CD4-positive, alpha-beta memory T cell (primary cell): ENCODE data around the gene ZNF236. TPM values are rescaled to one million over a fixed set of nuclear protein-coding genes. Genes with fewer than 3 reads are reported as not detected.
A peak's percentile ranks its signal among the peaks of the same experiment; 100 is the strongest.

Source experiments
- CTCF ChIA-PET: fragments of 350-600 bp; sonication (Branson Sonifier 250); formaldehyde crosslinking; loops from one replicate; lab custom pipeline; 2021; ENCODE audit warnings: inconsistent platforms; ENCODE audit not compliant: partially characterized antibody; lab: Charles Lee
- POLR2A ChIA-PET: fragments of 350-600 bp; sonication (Branson Sonifier 250); formaldehyde crosslinking; loops from one replicate; lab custom pipeline; 2021; ENCODE audit not compliant: partially characterized antibody; lab: Charles Lee
- DNase-seq, 5 donors: peaks; one replicate each; pipeline versions ENCODE4 v3.0.0 to v3.0.0-alpha.2; 2020 to 2022; ENCODE audit warnings: mixed read lengths in 1 of 5
- H3K27ac ChIP-seq: one replicate; pipeline ENCODE4 v1.7.0; 2013; ENCODE audit warnings: low read depth, low read length
- H3K27me3 ChIP-seq: 2 replicates; pipeline ENCODE4 v1.7.0; 2013; ENCODE audit warnings: mild to moderate bottlenecking, low read length, moderate library complexity; ENCODE audit not compliant: insufficient read depth
- H3K36me3 ChIP-seq: 2 replicates; pipeline ENCODE4 v1.7.0; 2013; ENCODE audit warnings: mild to moderate bottlenecking, low read length, moderate library complexity; ENCODE audit not compliant: insufficient read depth
- H3K4me1 ChIP-seq: 2 replicates; pipeline ENCODE4 v1.7.0; 2013; ENCODE audit warnings: mild to moderate bottlenecking, low read length, moderate library complexity; ENCODE audit not compliant: insufficient read depth
- H3K4me3 ChIP-seq, 2 donors: one replicate each; pipeline ENCODE4 v1.7.0; 2013; ENCODE audit warnings: low read length in 2 of 2, mild to moderate bottlenecking in 1 of 2
- H3K9me3 ChIP-seq, 2 donors: one replicate each; pipeline ENCODE4 v1.7.0; 2013; ENCODE audit warnings: low read length in 2 of 2, control low read depth in 1 of 2; ENCODE audit not compliant: control insufficient read depth in 1 of 2
- H3K27ac Mint-ChIP-seq, 7 donors: one replicate each; pipeline ENCODE4 v1.8.0; 2020 to 2021; ENCODE audit warnings: mixed read lengths in 7 of 7, mild to moderate bottlenecking in 6 of 7, inconsistent platforms in 3 of 7, moderate library complexity in 3 of 7
- H3K27me3 Mint-ChIP-seq, 2 donors: one replicate each; pipeline ENCODE4 v1.8.0; 2020 to 2021; ENCODE audit warnings: mixed read lengths in 2 of 2
- H3K36me3 Mint-ChIP-seq, 2 donors: one replicate each; pipeline ENCODE4 v1.8.0; 2020 to 2021; ENCODE audit warnings: mixed read lengths in 2 of 2, inconsistent platforms in 1 of 2, mild to moderate bottlenecking in 1 of 2
- H3K4me1 Mint-ChIP-seq, 4 donors: one replicate each; pipeline ENCODE4 v1.8.0; 2020 to 2021; ENCODE audit warnings: mixed read lengths in 4 of 4, mild to moderate bottlenecking in 1 of 4
- H3K4me3 Mint-ChIP-seq, 8 donors: one replicate each; pipeline ENCODE4 v1.8.0; 2020 to 2021; ENCODE audit warnings: mixed read lengths in 8 of 8, mild to moderate bottlenecking in 7 of 8, moderate library complexity in 6 of 8, inconsistent platforms in 3 of 8
- H3K9me3 Mint-ChIP-seq, 8 donors: one replicate each; pipeline ENCODE4 v1.8.0; 2020 to 2021; ENCODE audit warnings: mixed read lengths in 8 of 8, mild to moderate bottlenecking in 5 of 8, inconsistent platforms in 3 of 8, moderate library complexity in 1 of 8
- intact Hi-C: fragments of 100-400 bp; cut with micrococcal nuclease; formaldehyde crosslinking; loops from one replicate; pipeline ENCODE4 v1.15.1; 2023
- polyA plus RNA-seq, 2 donors: library from polyadenylated mRNA; unstranded; fragments of 300-500 nt; fragmentation: Illumina TruSeq; gene quantifications; one replicate each; pipeline ENCODE4 v1.2.3, GENCODE V29; 2021
- total RNA-seq, 2 experiments: library from RNA; stranded (reverse); gene quantifications; one replicate each; pipeline ENCODE4 v1.2.3, GENCODE V29; 2021

Gene ZNF236
- total and polyA plus RNA-seq, 4 experiments from 2014 or later = 2.0 to 29.1 (median 18.8) TPM

DNA sequence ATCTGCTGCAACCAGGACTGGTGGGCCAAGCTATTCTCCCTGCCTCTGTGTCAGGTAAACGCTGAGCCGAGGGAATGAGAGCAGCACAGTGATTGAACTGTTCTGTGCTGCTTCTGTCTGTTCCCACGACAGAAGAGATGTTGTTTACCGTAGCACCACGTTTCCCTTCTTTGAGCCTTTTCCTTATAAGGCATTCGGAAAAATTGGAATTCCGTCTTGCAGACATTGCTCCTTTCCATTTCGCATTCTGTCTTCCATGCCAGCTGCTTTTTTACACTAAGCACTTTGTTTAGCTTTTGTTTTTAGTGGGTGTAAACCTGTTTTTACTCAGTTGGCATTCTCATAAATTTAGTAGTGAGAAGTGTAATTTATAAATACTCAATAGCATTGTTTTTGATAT, 103.1 kb downstream of the ZNF236 start:
- no peaks in the 10 kb centered on the region for H3K27me3 ChIP-seq
- H3K27me3 Mint-ChIP-seq = no peaks in the 10 kb centered on the region
- peaks cover 71 to 80% of the 10 kb centered on the region in 2 donors for H3K36me3 Mint-ChIP-seq
- H3K9me3 Mint-ChIP-seq = peaks cover 0 to 2% (median 0%) of the 10 kb centered on the region in 8 donors
- DNase-seq = no peak
- no peaks in the 10 kb centered on the region for H3K4me1 ChIP-seq
- no peaks in the 10 kb centered on the region for H3K9me3 ChIP-seq
- POLR2A ChIA-PET = interaction anchor here (1.4 kb wide), 1 partner anchor 129 kb away, joined by 3 read pairs; no protein-coding TSS in a partner anchor
- H3K4me1 Mint-ChIP-seq = peaks cover 7 to 19% (median 16%) of the 10 kb centered on the region in 4 donors
- H3K27ac ChIP-seq = no peak overlapping the region
- no peak overlapping the region for H3K4me3 ChIP-seq
- CTCF ChIA-PET = interaction anchor here (1.7 kb wide), 1 partner anchor 19 kb away, joined by 3 read pairs; no protein-coding TSS in a partner anchor
- H3K27ac Mint-ChIP-seq = no peak overlapping the region
- peaks cover 42% of the 10 kb centered on the region for H3K36me3 ChIP-seq
- intact Hi-C loops = no loop called here
- H3K4me3 Mint-ChIP-seq = no peak overlapping the region

DNA sequence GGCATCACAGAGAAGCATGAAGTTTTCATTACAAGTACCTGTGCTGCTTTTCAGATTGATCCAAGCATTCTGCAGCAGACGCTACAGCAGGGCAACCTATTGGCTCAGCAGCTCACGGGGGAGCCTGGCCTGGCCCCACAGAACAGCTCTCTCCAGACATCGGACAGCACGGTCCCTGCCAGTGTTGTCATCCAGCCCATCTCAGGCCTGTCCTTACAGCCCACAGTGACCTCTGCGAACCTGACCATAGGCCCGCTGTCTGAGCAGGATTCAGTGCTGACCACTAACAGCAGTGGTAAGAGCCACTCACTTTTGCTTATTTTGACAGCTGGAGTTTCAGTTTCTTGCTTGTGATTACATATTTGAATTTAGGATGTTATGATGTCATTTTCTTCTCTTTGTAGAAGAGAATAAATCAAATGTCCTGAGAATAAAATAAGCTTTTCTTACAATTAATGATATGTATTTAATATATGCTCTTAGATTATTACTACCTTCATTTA, 104.9 kb downstream of the ZNF236 start:
- H3K4me1 ChIP-seq = no peaks in the 10 kb centered on the region
- no peaks in the 10 kb centered on the region for H3K27me3 ChIP-seq
- CTCF ChIA-PET = no interaction called here
- peaks cover 36% of the 10 kb centered on the region for H3K36me3 ChIP-seq
- H3K27ac ChIP-seq = no peak overlapping the region
- no peak overlapping the region for H3K4me3 Mint-ChIP-seq
- H3K27ac Mint-ChIP-seq = no peak overlapping the region
- H3K4me1 Mint-ChIP-seq = peaks cover under 1 to 5% (median 2%) of the 10 kb centered on the region in 4 donors
- intact Hi-C loops = no loop called here
- no peaks in the 10 kb centered on the region for H3K27me3 Mint-ChIP-seq
- POLR2A ChIA-PET = no interaction called here
- H3K4me3 ChIP-seq = no peak overlapping the region
- peaks cover 69 to 77% of the 10 kb centered on the region in 2 donors for H3K36me3 Mint-ChIP-seq
- H3K9me3 Mint-ChIP-seq = peaks cover 0 to 2% (median 0%) of the 10 kb centered on the region in 8 donors
- H3K9me3 ChIP-seq = no peaks in the 10 kb centered on the region
- no peak for DNase-seq

DNA sequence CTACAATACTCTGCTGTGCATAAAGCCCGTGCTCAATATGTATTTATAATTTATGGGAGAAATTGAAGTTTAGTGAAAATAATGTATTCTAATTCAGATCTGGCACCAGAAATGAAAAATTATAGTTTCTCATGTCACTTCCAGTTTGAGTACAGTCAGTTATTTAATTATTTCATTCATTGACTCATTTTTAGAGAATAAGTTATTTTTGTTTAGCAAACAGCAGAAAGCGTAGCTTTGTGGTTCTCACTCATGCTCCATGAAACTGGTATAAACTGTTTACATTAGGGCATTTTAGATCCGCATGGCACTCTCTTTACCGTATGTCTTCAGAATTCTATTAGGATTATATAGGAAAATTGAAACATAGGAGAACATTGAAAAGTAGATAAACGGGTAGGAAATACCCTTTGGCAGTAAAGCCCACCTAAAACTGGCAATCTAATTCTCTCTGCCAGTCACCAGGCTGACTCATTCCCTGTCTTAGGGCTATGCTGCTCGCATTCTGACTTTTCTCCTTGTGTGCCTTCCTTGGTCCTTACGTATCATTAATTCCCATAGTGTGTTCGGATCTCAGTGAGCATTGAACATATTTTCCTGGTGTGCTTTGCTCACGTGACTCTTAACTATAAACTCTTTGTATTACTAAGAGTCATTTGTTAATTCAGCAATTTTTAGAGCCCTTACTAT, 106.0 kb downstream of the ZNF236 start:
- intact Hi-C loops = no loop called here
- H3K27me3 Mint-ChIP-seq = no peaks in the 10 kb centered on the region

DNA sequence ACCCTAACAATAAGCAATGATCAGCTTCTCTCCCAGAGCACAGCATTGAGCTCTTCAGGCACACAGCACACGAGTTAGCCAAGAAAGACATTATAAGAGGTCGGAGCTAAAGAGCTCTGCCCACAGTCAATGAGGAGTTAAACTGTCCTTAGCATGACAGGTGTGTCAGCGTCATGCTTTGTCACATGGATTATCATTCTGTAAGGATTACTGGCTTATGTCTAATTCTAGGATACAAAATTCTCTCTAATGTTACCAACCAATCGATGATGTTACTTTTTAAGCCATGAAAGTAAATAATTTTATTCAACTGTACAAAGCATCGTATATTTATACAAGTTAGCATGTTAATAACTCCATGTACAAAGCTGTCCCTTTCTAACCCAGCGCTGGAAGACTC, 108.8 kb downstream of the ZNF236 start:
- peaks cover 6% of the 10 kb centered on the region for H3K36me3 ChIP-seq
- H3K27me3 Mint-ChIP-seq = no peaks in the 10 kb centered on the region

More for the DNA sequence above, 106.0 kb downstream of the ZNF236 start:
- H3K36me3 ChIP-seq = peaks cover 34% of the 10 kb centered on the region
- no peak overlapping the region for H3K27ac Mint-ChIP-seq
- H3K4me3 Mint-ChIP-seq = no peak overlapping the region
- no peaks in the 10 kb centered on the region for H3K9me3 ChIP-seq
- no peaks in the 10 kb centered on the region for H3K27me3 ChIP-seq
- H3K4me3 ChIP-seq = no peak overlapping the region
- H3K36me3 Mint-ChIP-seq = peaks cover 72 to 82% of the 10 kb centered on the region in 2 donors
- ChIA-PET CTCF (interaction anchor here (1.2 kb wide), 1 partner anchor 56 kb away, joined by 4 read pairs; no protein-coding TSS in a partner anchor), POLR2A (no interaction called here)
- no peak for DNase-seq
- H3K4me1 Mint-ChIP-seq = peaks cover 0 to 4% (median 0%) of the 10 kb centered on the region in 4 donors
- H3K9me3 Mint-ChIP-seq = peaks cover 0 to 4% (median 0%) of the 10 kb centered on the region in 8 donors
- no peak overlapping the region for H3K27ac ChIP-seq
- no peaks in the 10 kb centered on the region for H3K4me1 ChIP-seq

DNA sequence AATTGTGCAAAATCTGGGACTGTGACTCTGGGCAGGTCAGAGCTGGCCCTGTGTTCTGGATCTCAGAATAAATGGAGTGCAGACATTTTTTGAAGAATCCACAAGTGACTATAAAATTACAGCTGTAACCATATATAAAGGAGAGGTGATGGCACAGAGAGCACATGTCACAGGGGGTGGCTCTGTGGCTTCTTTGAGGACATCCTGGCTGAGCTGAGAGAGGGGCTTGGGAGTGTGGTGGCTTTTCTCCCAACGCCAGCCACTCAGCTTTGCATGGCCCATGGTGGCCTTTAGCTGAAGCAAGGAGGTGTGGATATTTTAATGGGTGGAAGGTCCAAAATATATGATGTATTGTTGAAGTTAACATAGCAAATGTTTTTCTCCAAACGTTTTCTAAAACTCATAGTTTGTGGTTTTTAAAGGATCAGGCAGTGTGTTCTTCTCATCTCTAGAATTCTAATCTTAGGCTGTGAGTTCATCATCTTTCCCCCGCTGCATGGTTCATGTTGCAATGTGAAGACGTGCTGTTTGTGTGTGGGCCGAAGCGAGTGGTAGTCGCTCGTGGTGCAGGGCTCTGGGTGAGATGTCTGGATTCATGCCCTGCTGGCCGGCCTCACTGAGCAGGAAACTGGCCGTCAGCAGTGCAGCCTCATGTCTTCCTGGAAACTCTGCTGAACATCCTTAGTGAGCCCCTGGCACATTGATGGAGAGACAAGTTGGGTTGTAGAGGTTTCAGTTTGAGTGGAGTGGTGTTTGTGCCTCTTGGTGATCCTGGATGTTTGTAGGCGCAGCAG, 109.9 kb downstream of the ZNF236 start:
- Histone ChIP-seq H3K27ac (no peak overlapping the region), H3K36me3 (peaks cover 11% of the 10 kb centered on the region), H3K27me3 (no peaks in the 10 kb centered on the region), H3K9me3 (no peaks in the 10 kb centered on the region), H3K4me1 (no peaks in the 10 kb centered on the region), H3K4me3 (no peak overlapping the region)
- intact Hi-C loops = no loop called here
- Mint-ChIP-seq H3K4me1 (no peaks in the 10 kb centered on the region), H3K27me3 (no peaks in the 10 kb centered on the region), H3K9me3 (peaks cover 0 to 2% (median 0%) of the 10 kb centered on the region in 8 donors), H3K4me3 (no peak overlapping the region), H3K36me3 (peaks cover 69 to 77% of the 10 kb centered on the region in 2 donors), H3K27ac (peak overlapping the region in 4 of 7 donors; percentile 17 to 73 (median 26))
- ChIA-PET CTCF (interaction anchor here (0.9 to 1.0 kb wide), 2 partner anchors 10 to 129 kb away, joined by 4 to 6 read pairs; no protein-coding TSS in a partner anchor), POLR2A (no interaction called here)
- DNase-seq = no peak

More for the DNA sequence above, 108.8 kb downstream of the ZNF236 start:
- Mint-ChIP-seq H3K9me3 (peaks cover 0 to 4% (median 0%) of the 10 kb centered on the region in 8 donors), H3K4me3 (no peak overlapping the region), H3K36me3 (peaks cover 68 to 75% of the 10 kb centered on the region in 2 donors), H3K4me1 (peaks cover 0 to 3% (median 0%) of the 10 kb centered on the region in 4 donors), H3K27ac (peak overlapping the region in 1 of 7 donors; percentile 47)
- no peaks in the 10 kb centered on the region for H3K9me3 ChIP-seq
- no peak overlapping the region for H3K4me3 ChIP-seq
- POLR2A ChIA-PET = no interaction called here
- no peaks in the 10 kb centered on the region for H3K27me3 ChIP-seq
- no peaks in the 10 kb centered on the region for H3K4me1 ChIP-seq
- DNase-seq = no peak
- CTCF ChIA-PET = interaction anchor here (0.7 to 1.0 kb wide), 3 partner anchors 9 to 280 kb away, joined by 3 to 6 read pairs (median 4); no protein-coding TSS in a partner anchor
- H3K27ac ChIP-seq = no peak overlapping the region
- intact Hi-C loops = no loop called here

DNA sequence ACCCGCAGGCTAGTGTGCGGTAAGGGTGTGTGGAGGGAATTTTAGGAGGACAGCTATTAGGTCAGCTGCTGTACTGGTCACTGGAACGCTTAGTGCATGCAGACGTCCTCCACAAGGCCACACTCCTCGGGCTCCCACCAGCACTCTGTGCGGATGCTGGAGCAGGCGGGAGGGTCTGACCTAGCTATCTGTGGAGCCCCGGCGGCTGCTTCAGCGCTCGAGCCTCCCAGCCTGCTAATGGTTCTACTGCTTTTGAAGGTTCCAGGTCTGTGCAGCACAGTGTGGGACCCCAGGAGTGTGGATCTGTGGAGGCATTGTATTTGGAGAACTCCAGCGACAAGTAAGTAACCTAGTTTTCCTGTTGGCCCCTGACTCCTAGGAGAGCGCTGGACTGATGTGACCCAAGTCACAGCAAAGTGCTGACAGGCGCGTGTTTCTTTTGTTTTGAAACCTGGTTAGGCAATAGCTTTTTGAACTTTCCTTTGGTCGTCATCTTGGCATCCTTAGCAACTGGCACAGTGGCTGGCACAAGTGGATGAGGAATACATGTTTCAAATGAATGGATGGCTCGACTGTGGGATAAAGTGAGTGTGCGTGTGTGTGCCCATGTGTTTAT, 113.5 kb downstream of the ZNF236 start:
- Histone ChIP-seq H3K27me3 (no peaks in the 10 kb centered on the region), H3K27ac (no peak overlapping the region), H3K36me3 (peaks cover 28% of the 10 kb centered on the region), H3K4me3 (no peak overlapping the region), H3K9me3 (no peaks in the 10 kb centered on the region), H3K4me1 (no peaks in the 10 kb centered on the region)
- Mint-ChIP-seq H3K4me1 (no peaks in the 10 kb centered on the region), H3K9me3 (peaks cover 0 to 2% (median 0%) of the 10 kb centered on the region in 8 donors), H3K4me3 (no peak overlapping the region), H3K27me3 (no peaks in the 10 kb centered on the region), H3K36me3 (peaks cover 61 to 74% of the 10 kb centered on the region in 2 donors), H3K27ac (no peak overlapping the region)
- intact Hi-C loops = no loop called here
- no peak for DNase-seq
- ChIA-PET CTCF (interaction anchor here (1.0 kb wide), 1 partner anchor 47 kb away, joined by 4 read pairs; no protein-coding TSS in a partner anchor), POLR2A (no interaction called here)
